ENCODE measurements around the gene DTNBP1. TPM values are rescaled to one million over a fixed set of nuclear protein-coding genes. Genes with fewer than 3 reads are reported as not detected.

Gene DTNBP1
- total RNA-seq (2021) (25.7 and 28.2 TPM in 2 replicates), Bru-seq, nascent RNA (percentile 74 among the genes with signal in this experiment), BruChase-seq, experiment 1, labeled RNA remaining after a 2-hour chase (percentile 61 among the genes with signal in this experiment), BruChase-seq, experiment 2, labeled RNA remaining after a 6-hour chase (percentile 59 among the genes with signal in this experiment)
- long read RNA-seq, transcript DTNBP1-202 (10 exons, 1,403 nt), result major isoform, 21 of 93 reads
- long read RNA-seq, partial matches to known transcripts, result 16 of 93 reads
- long read RNA-seq, other reads (novel, unspliced or antisense), result 47 of 93 reads

DNA sequence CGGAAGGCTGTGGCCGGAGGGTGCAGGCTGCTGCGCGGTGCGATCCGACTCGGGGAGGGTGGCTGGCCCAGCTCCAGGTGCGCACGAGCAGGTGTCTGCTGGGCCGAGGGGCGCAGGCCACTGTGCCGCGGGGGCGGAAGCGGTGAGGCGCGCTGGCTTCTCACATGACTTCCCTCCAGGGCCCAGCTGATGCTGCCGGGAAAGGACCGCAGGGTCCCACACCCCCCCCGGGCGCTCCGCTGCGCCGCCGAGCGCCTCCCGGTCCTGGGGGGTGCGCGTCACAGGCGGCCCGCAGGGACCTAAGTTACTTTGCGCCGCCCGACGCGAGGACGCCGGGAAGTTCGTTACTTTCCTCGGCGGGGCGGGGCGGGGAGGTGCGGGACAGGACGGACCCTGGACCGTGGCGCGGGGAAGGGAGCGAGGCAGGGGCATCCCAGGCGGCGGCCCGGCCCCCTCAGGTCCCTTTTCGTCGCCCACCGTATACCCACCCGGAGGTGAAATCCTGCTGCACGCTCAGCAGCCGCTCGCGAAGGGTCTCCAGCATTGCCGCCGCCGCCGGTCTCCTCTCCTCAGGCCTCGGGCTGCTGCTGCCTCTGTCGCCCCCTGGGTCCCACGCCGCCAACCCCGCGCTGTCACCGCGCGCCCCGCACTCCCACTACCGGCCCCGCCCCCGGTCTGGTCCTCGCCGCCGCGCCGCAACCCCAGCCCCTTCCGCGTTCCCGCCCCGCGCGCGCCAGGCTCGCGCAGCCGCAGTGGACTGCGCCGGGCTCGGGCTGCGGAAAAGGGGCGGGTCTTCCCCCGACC lies at the start of gene DTNBP1:
Gene DTNBP1, minus strand, starts transcription at position 703 of the 804 bp plus-strand sequence. Its CDS starts 159 bp downstream, at position 544.
- no peaks in the 10 kb centered on the region for H3K9me3 ChIP-seq (ENCODE audit: low read depth, low read length, poor library complexity, severe bottlenecking)
- no peaks in the 10 kb centered on the region for H3K27me3 ChIP-seq (replicated peaks; ENCODE audit: insufficient read depth, low read depth, low read length, poor library complexity)
- no peaks in the 10 kb centered on the region for H3K36me3 ChIP-seq (ENCODE audit: insufficient read depth, low read length, poor library complexity, severe bottlenecking)
- peak within 1 kb of the TSS; percentile 50 for H3K27ac ChIP-seq (ENCODE audit: low read depth, low read length, poor library complexity, severe bottlenecking)
- ChIA-PET CTCF (interaction anchor here (0.6 to 1.3 kb wide), 2 partner anchors 29 to 274 kb away, joined by 6 read pairs; no protein-coding TSS in a partner anchor), POLR2A (ENCODE audit: low non-redundant PET) (interaction anchor here (0.6 kb wide), 1 partner anchor 93 kb away, joined by 4 read pairs; no protein-coding TSS in a partner anchor)
- peak within 1 kb of the TSS; percentile 74 for H3K4me3 ChIP-seq (ENCODE audit: low read depth, low read length, poor library complexity, severe bottlenecking)
- no TSS peak for BruUV-seq (replicated peaks)
- intact Hi-C loops (cut with micrococcal nuclease; ENCODE audit: unreplicated experiment), result no loop called here
- peaks cover 4% of the 10 kb centered on the region for H3K4me1 ChIP-seq (ENCODE audit: insufficient read depth, low read length, poor library complexity, severe bottlenecking)
- TF ChIP-seq EZH2 (IDR thresholded peaks at IDR 0.05; ENCODE audit: borderline replicate concordance, low read depth, low read length, poor library complexity, severe bottlenecking), result no peak
- TF ChIP-seq CTCF (conservative IDR thresholded peaks at IDR 0.05; ENCODE audit: low read depth, low read length), result no peak
- DNase-seq (ENCODE audit: low spot score), result peak; percentile 86

DNA sequence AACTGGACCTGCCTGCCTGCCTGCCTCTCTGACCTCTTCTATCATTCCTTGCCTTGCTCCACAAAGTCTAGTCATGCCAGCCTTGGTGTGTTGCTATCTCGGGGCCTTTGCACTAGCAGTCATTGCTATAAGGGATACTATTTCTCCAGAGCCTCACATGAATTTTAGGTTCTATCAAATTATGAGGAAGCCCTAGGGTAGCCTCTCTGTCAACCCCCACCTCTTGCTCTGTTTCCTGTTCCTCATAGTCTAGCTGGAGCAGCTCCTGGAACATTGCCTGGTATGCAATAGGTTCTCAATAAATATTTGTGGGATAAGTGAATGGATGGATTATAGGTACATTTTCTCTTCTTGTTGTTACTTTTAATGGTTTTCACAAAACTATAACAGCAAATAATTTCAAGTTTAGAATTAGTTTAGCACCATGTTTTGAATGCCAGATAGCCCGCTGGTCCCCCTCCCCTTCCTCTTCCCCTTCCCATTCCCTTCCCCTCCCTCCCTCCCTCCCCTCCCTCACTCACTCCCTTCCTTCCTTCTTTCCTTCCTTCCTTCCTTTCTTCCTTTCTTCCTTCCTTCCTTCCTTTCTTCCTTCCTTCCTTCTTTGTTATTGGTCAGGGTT lies 46.9 kb upstream of the DTNBP1 start:
- BruUV-seq (replicated peaks), result no TSS peak
- no peak overlapping the region for H3K4me3 ChIP-seq (ENCODE audit: low read depth, low read length, poor library complexity, severe bottlenecking)
- no peak overlapping the region for H3K27ac ChIP-seq (ENCODE audit: low read depth, low read length, poor library complexity, severe bottlenecking)
- intact Hi-C loops (cut with micrococcal nuclease; ENCODE audit: unreplicated experiment), result no loop called here
- POLR2A ChIA-PET (ENCODE audit: low non-redundant PET), result no interaction called here
- no peaks in the 10 kb centered on the region for H3K9me3 ChIP-seq (ENCODE audit: low read depth, low read length, poor library complexity, severe bottlenecking)
- H3K4me1 ChIP-seq (ENCODE audit: insufficient read depth, low read length, poor library complexity, severe bottlenecking), result no peaks in the 10 kb centered on the region
- TF ChIP-seq EZH2 (IDR thresholded peaks at IDR 0.05; ENCODE audit: borderline replicate concordance, low read depth, low read length, poor library complexity, severe bottlenecking) (no peak), CTCF (conservative IDR thresholded peaks at IDR 0.05; ENCODE audit: low read depth, low read length) (no peak)
- DNase-seq (ENCODE audit: low spot score), result no peak
- CTCF ChIA-PET, result no interaction called here
- no peaks in the 10 kb centered on the region for H3K27me3 ChIP-seq (replicated peaks; ENCODE audit: insufficient read depth, low read depth, low read length, poor library complexity)
- no peaks in the 10 kb centered on the region for H3K36me3 ChIP-seq (ENCODE audit: insufficient read depth, low read length, poor library complexity, severe bottlenecking)

DNA sequence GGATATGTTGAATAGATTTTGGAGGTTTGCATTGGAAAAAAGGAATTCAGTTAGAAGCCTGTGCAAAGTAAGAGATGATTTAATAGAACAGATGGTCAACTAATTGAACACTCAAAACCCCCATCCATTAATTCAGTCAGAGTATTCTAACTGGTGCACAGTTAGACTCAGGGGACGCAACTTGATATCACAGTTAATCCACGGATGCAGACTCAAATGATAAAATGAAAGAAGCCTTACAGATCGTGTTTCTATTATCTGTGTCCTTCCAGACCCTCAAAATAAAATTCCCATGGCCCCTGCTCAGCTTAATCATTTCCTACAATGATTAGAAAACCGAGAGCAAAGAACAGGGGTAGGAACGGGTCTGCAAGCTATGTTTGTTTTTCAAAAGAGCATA lies 45.4 kb upstream of the DTNBP1 start:
- H3K9me3 ChIP-seq (ENCODE audit: low read depth, low read length, poor library complexity, severe bottlenecking), result no peaks in the 10 kb centered on the region
- intact Hi-C loops (cut with micrococcal nuclease; ENCODE audit: unreplicated experiment), result no loop called here
- CTCF ChIA-PET, result no interaction called here
- DNase-seq (ENCODE audit: low spot score), result peak; percentile 10
- POLR2A ChIA-PET (ENCODE audit: low non-redundant PET), result no interaction called here
- no peaks in the 10 kb centered on the region for H3K4me1 ChIP-seq (ENCODE audit: insufficient read depth, low read length, poor library complexity, severe bottlenecking)
- H3K4me3 ChIP-seq (ENCODE audit: low read depth, low read length, poor library complexity, severe bottlenecking), result no peak overlapping the region
- no peaks in the 10 kb centered on the region for H3K27me3 ChIP-seq (replicated peaks; ENCODE audit: insufficient read depth, low read depth, low read length, poor library complexity)
- H3K27ac ChIP-seq (ENCODE audit: low read depth, low read length, poor library complexity, severe bottlenecking), result no peak overlapping the region
- no peak for TF ChIP-seq EZH2 (IDR thresholded peaks at IDR 0.05; ENCODE audit: borderline replicate concordance, low read depth, low read length, poor library complexity, severe bottlenecking)
- no peak for TF ChIP-seq CTCF (conservative IDR thresholded peaks at IDR 0.05; ENCODE audit: low read depth, low read length)
- H3K36me3 ChIP-seq (ENCODE audit: insufficient read depth, low read length, poor library complexity, severe bottlenecking), result no peaks in the 10 kb centered on the region
- no TSS peak for BruUV-seq (replicated peaks)

All from A673 (cell line).